C4-2B (cell line): ENCODE measurements around the gene PRSS27.
"Not testable (repeated sequence)": the region's sequence is repeated elsewhere in the genome, so short reads cannot be mapped to it uniquely, and the experiment has no call there.

Experiments
- H3K27ac ChIP-seq: fragments of 450-650 bp; 2 replicates; pipeline ENCODE4 v1.5.1; 2017
- CTCF ChIP-seq: fragments of 450-650 bp; conservative IDR thresholded peaks from 2 replicates; pipeline ENCODE4 v1.5.1; 2017; ENCODE audit warnings: mild to moderate bottlenecking
- ZFX ChIP-seq: fragments of 450-650 bp; IDR thresholded peaks from 2 replicates; pipeline ENCODE4 v1.6.1; 2017

The PRSS27 gene

GRCh38 chr16:2675714-2676113 lies 44.3 kb downstream of the PRSS27 start:
- H3K27ac ChIP-seq = no peak overlapping the region
- TF ChIP-seq CTCF (no peak), ZFX (no peak)

GRCh38 chr16:2675021-2675420 lies 45.0 kb downstream of the PRSS27 start:
- peak overlapping the region; percentile 66; the same call in 1 of the 2 replicates for H3K27ac ChIP-seq
- TF ChIP-seq ZFX (no peak), CTCF (no peak)

GRCh38 chr16:2673066-2673999 lies 46.7 kb downstream of the PRSS27 start:
- TF ChIP-seq CTCF (no peak; the same call in 1 of the 2 replicates), ZFX (peak; percentile 82)
- peak overlapping the region; percentile 66 for H3K27ac ChIP-seq

- H3K27ac ChIP-seq = peak overlapping the region; percentile 66
- TF ChIP-seq ZFX (no peak), CTCF (no peak)
Observed at GRCh38 chr16:2671741-2672140, 48.3 kb downstream of the PRSS27 start.

- not testable (repeated sequence) for H3K27ac ChIP-seq
Observed at GRCh38 chr16:2671193-2671592, 48.8 kb downstream of the PRSS27 start.

GRCh38 chr16:2670017-2670416 lies 50.0 kb downstream of the PRSS27 start:
- not testable (repeated sequence) for H3K27ac ChIP-seq
- TF ChIP-seq CTCF = peak; percentile 82

- H3K27ac ChIP-seq = not testable (repeated sequence)
Observed at GRCh38 chr16:2669587-2669986, 50.4 kb downstream of the PRSS27 start.

- H3K27ac ChIP-seq = not testable (repeated sequence)
Observed at GRCh38 chr16:2666671-2667070, 53.4 kb downstream of the PRSS27 start.

GRCh38 chr16:2664574-2664982 lies 55.4 kb downstream of the PRSS27 start:
- peak overlapping the region; percentile 27; the same call in 1 of the 2 replicates for H3K27ac ChIP-seq

More at GRCh38 chr16:2664574-2664982, 55.4 kb downstream of the PRSS27 start:
- TF ChIP-seq ZFX = no peak
- TF ChIP-seq CTCF = no peak
